HG02870 (cell line): ENCODE data around the gene PELO.
A peak's percentile ranks its signal among the peaks of the same experiment; 100 is the strongest.
"Not testable (repeated sequence)": the region's sequence is repeated elsewhere in the genome, so short reads cannot be mapped to it uniquely, and the experiment has no call there.

Source experiments
- ATAC-seq: cut with Tn5 transposase; IDR thresholded peaks from one replicate; pipeline ENCODE4 v1.9.1; 2021; ENCODE audit warnings: mild to moderate bottlenecking, moderate library complexity; ENCODE audit not compliant: unreplicated experiment

Gene PELO

GRCh38 chr5:52799983-52800393, 12.3 kb downstream of the PELO start:
- peak; percentile 79 for ATAC-seq

- peak; percentile 36 for ATAC-seq
Measured at GRCh38 chr5:52800394-52801213, 12.9 kb downstream of the PELO start.

- no peak for ATAC-seq
Measured at GRCh38 chr5:52801329-52801728, 13.6 kb downstream of the PELO start.

- no peak for ATAC-seq
Measured at GRCh38 chr5:52802272-52802973, 14.7 kb downstream of the PELO start.

GRCh38 chr5:52802974-52803336, 15.2 kb downstream of the PELO start:
- ATAC-seq: no peak

GRCh38 chr5:52804387-52804791, 16.7 kb downstream of the PELO start:
- ATAC-seq: no peak

GRCh38 chr5:52804981-52805380, 17.3 kb downstream of the PELO start:
- ATAC-seq: no peak

GRCh38 chr5:52805615-52806014, 17.9 kb downstream of the PELO start:
- ATAC-seq: no peak

- ATAC-seq: no peak
Measured at GRCh38 chr5:52807037-52807436, 19.3 kb downstream of the PELO start.

- no peak for ATAC-seq
Measured at GRCh38 chr5:52807723-52808122, 20.0 kb downstream of the PELO start.

- ATAC-seq: no peak
Measured at GRCh38 chr5:52808316-52808901, 20.7 kb downstream of the PELO start.

GRCh38 chr5:52809884-52810283, 22.2 kb downstream of the PELO start:
- no peak for ATAC-seq

GRCh38 chr5:52810426-52810825, 22.7 kb downstream of the PELO start:
- no peak for ATAC-seq

- no peak for ATAC-seq
Measured at GRCh38 chr5:52811067-52811749, 23.5 kb downstream of the PELO start.

- ATAC-seq: no peak
Measured at GRCh38 chr5:52814352-52815148, 26.8 kb downstream of the PELO start.

- ATAC-seq: no peak
Measured at GRCh38 chr5:52817818-52818217, 30.1 kb downstream of the PELO start.

- no peak for ATAC-seq
Measured at GRCh38 chr5:52818360-52818759, 30.6 kb downstream of the PELO start.

GRCh38 chr5:52818807-52819206, 31.1 kb downstream of the PELO start:
- ATAC-seq: not testable (repeated sequence)

GRCh38 chr5:52821901-52822300, 34.2 kb downstream of the PELO start:
- ATAC-seq: no peak

- ATAC-seq: no peak
Measured at GRCh38 chr5:52822437-52822836, 34.7 kb downstream of the PELO start.

- ATAC-seq: no peak
Measured at GRCh38 chr5:52824827-52825226, 37.1 kb downstream of the PELO start.
